Suprapubic skin (tissue), 4 donors: ENCODE data around the gene PCID2.

ENCODE experiments used
- CTCF ChIP-seq, 2 donors: fragments of 200-600 bp in 1 of 2; fragments of 450-650 bp in 1 of 2; sonication (generic) in 1 of 2; IDR thresholded peaks; one replicate each; pipeline ENCODE4 v1.5.1; 2016 to 2019; ENCODE audit warnings: antibody characterized with exemption in 2 of 2, mild to moderate bottlenecking in 1 of 2, moderate library complexity in 1 of 2
- POLR2A ChIP-seq, 2 donors: fragments of 450-650 bp; IDR thresholded peaks; one replicate each; pipeline ENCODE4 v1.6.1; 2017; ENCODE audit warnings: antibody characterized with exemption in 2 of 2, mild to moderate bottlenecking in 2 of 2, moderate library complexity in 2 of 2
- POLR2AphosphoS5 ChIP-seq, 3 donors: sonication (generic); formaldehyde crosslinking; IDR thresholded peaks; one replicate each; pipeline ENCODE4 v1.6.1; 2017; ENCODE audit warnings: antibody characterized with exemption in 3 of 3

GRCh38 chr13:113201815-113202214 is 6.7 kb downstream of the PCID2 start:
- TF ChIP-seq POLR2AphosphoS5 (IDR thresholded peaks at IDR 0.05) (no peak), CTCF (IDR thresholded peaks at IDR 0.05) (no peak), POLR2A (IDR thresholded peaks at IDR 0.05) (no peak)
